CD4-positive, alpha-beta T cell treated with Interleukin-17A for 4 hours (primary cell): ENCODE results near the gene SENP3.
A peak's percentile ranks its signal among the peaks of the same experiment; 100 is the strongest.
"Not testable (repeated sequence)": the region's sequence is repeated elsewhere in the genome, so short reads cannot be mapped to it uniquely, and the experiment has no call there.

ENCODE experiments used
- DNase-seq: peaks from one replicate; pipeline ENCODE4 v3.0.0-alpha.2; 2020; ENCODE audit warnings: mixed read lengths

The SENP3 gene

DNA sequence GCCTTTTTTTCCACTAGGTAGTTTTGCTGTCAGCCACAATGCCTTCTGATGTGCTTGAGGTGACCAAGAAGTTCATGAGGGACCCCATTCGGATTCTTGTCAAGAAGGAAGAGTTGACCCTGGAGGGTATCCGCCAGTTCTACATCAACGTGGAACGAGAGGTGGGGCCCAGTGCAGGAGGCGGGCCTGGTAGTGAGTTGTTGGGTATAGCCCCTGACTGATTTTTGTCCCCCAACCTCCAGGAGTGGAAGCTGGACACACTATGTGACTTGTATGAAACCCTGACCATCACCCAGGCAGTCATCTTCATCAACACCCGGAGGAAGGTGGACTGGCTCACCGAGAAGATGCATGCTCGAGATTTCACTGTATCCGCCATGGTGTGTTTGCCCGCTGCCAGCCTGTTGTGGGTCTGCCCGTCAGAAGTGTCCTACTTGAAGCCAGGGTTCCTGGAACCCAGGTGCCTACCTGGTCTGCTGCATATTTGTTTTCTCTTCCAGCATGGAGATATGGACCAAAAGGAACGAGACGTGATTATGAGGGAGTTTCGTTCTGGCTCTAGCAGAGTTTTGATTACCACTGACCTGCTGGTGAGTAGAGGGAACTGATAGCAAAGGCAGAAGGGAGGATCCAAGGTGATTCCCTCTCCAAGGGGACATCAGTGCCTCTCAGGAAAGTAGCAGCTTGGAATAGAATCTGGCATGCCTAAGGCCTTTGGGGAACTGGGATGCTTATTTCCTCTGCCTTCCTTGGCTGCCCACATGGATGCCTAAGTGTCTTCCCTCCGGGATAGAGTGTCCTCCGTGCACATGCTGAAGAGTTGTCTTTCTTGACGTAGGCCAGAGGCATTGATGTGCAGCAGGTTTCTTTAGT, 15.8 kb downstream of the SENP3 start:
- DNase-seq = no peak

DNA sequence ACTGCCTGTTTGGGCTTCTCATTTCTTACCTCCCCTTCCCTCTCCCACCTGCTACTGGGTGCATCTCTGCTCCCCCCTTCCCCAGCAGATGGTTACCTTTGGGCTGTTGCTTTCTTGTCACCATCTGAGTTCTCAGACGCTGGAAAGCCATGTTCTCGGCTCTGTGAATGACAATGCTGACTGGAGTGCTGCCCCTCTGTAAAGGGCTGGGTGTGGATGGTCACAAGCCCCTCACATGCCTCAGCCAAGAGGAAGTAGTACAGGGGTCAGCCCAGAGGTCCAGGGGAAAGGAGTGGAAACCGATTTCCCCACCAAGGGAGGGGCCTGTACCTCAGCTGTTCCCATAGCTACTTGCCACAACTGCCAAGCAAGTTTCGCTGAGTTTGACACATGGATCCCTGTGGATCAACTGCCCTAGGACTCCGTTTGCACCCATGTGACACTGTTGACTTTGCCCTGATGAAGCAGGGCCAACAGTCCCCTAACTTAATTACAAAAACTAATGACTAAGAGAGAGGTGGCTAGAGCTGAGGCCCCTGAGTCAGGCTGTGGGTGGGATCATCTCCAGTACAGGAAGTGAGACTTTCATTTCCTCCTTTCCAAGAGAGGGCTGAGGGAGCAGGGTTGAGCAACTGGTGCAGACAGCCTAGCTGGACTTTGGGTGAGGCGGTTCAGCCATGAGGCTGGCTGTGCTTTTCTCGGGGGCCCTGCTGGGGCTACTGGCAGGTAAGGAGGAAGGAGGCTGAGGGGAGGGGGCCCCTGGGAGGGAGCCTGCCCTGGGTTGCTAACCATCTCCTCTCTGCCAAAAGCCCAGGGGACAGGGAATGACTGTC, 17.5 kb downstream of the SENP3 start, which contains the start of gene CD68:
CD68 (plus strand) TSS at position 638 of the 833 bp plus-strand sequence; CDS start at position 678, 40 bp downstream.
- peak; percentile 68 for DNase-seq

DNA sequence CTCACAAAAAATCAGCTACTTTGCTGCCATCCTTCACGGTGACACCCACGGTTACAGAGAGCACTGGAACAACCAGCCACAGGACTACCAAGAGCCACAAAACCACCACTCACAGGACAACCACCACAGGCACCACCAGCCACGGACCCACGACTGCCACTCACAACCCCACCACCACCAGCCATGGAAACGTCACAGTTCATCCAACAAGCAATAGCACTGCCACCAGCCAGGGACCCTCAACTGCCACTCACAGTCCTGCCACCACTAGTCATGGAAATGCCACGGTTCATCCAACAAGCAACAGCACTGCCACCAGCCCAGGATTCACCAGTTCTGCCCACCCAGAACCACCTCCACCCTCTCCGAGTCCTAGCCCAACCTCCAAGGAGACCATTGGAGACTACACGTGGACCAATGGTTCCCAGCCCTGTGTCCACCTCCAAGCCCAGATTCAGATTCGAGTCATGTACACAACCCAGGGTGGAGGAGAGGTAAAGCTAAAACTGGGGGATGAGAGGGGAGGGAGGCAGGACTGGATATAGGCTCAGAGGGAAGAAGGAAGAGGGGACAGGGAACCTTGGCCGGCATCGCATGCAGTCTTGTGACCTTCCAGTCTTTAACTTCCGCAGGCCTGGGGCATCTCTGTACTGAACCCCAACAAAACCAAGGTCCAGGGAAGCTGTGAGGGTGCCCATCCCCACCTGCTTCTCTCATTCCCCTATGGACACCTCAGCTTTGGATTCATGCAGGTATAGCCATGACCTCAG, 18.3 kb downstream of the SENP3 start:
- DNase-seq = no peak

DNA sequence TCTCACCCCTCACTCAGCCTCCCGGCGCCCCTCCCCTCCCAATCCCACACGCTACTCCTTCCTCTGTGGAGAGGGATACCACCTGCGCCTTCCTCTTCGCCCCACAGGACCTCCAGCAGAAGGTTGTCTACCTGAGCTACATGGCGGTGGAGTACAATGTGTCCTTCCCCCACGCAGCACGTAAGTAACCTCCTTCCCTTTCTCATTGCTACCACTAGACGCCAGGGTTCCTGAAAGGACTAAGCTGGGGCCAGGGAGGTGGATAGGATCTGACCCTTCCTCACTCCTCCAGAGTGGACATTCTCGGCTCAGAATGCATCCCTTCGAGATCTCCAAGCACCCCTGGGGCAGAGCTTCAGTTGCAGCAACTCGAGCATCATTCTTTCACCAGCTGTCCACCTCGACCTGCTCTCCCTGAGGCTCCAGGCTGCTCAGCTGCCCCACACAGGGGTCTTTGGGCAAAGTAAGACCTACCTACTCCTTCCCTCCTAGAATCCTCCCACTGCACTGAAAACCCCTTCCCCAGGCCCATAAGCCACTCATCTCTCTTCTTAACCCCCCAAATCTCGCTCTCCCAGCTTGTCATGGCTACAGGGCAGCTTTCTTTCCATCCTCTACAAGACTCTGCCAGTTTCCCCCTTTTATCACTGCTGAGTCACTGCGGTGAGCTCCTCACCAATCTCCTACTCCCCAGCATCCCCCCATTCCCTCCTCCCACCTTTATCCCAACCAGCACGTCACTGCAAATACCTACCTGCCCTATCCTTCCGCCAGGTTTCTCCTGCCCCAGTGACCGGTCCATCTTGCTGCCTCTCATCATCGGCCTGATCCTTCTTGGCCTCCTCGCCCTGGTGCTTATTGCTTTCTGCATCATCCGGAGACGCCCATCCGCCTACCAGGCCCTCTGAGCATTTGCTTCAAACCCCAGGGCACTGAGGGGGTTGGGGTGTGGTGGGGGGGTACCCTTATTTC, 19.2 kb downstream of the SENP3 start:
- no peak for DNase-seq

DNA sequence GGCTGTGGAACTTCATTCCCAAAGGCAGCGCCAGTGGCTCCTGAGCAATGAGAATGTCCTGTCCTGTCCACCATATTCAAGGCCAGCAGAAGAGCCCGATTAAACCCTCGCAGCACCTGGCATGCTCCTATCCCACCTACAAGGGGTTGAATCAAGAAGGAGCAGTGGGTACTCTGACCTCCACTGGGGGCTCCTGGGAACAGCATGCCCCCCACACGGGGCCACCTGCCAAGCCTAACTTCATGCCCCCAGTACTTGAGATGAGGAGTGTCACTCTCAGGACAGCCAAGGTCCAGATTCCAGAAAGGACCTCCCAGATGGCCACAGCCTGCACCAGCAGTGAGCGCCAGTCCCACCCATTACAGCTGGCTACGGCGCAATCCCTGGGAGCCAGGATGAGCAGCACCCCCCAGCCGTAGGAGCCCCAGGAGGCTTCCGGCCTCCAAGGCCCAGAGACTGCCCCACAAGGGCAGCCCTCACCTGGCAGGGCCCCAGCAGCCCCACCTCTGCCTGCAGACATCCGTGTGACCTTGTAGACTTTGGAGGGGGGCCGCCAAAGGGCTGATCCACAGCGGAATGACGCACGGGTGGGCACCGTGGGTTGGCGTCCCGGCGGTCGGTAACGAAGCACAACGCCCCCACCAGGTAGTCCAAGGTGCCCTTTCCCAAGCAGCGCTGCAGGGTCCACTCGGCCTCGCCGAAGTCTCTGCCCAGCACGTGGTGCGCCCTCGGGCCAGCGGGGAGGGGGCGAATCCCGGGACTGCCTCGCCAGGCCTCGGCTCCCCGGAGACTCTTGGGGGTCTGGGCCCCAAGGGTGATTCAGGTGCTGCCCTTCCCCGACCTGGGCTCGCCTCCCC, 20.9 kb downstream of the SENP3 start:
- DNase-seq = no peak

DNA sequence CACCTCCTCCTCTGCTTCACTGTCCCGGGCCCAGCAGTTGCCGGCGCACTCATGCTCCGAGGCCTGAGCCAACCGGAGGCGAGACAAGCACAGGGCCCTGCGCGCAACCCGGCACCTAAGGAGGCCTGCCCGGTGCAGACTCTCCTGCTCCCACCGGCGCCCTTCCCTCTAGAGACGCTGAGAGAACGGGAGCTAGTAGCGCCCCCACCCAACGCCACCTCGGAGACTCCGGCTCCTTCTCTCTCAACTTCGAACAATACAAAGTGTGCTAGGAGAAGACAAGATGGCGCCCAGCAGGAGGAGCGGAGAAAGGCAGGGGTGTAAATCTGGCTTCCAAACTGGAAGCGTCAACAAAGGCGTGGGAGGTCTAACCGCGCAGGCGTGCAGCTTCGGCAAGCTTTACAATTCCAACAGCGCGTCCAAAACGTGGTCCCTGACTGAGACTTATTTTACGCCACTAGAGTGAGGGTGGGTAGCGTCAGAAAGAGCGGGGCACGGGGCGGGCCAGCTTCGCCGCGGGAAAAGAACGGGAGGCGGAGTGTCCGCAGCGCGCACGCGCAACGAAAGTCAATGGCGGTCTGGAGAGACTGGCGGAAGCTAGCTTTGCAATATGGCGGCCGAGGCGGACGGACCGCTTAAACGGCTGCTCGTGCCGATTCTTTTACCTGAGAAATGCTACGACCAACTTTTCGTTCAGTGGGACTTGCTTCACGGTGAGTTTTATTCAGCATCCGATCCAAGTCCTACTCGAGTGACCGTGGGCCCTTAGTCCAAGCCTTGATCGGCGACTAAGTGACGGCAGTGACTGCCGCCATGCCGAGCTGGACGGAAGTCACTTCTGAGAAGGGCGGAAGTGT, 21.8 kb downstream of the SENP3 start, which contains the start of gene MPDU1:
MPDU1 (plus strand) TSS at position 600 of the 857 bp plus-strand sequence; CDS start at position 611, 11 bp downstream.
- peak; percentile 96 for DNase-seq

DNA sequence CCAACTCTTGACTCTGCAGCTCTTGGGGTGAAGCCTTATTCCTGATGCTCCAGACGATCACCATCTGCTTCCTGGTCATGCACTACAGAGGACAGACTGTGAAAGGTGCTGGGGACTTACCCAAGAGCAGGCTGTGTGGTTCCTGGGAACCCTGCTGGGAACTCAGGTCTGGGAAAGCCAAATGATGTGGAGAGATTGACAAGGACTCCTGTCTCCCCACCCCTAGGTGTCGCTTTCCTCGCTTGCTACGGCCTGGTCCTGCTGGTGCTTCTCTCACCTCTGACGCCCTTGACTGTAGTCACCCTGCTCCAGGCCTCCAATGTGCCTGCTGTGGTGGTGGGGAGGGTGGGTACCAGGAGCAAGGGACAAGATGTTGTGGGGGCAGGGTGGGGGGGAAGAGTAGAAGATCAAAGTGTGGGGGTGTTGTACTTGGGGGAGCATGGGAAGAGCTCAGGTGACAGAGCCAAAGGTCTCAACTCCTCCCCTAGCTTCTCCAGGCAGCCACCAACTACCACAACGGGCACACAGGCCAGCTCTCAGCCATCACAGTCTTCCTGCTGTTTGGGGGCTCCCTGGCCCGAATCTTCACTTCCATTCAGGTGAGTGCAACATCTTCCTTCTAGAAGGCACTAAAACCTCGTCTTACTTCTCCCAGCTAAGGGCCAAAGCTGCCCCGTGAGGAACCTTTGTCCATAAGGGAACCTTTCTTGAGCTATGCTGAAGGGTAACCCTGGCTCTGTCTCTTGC, 25.1 kb downstream of the SENP3 start:
- no peak for DNase-seq

DNA sequence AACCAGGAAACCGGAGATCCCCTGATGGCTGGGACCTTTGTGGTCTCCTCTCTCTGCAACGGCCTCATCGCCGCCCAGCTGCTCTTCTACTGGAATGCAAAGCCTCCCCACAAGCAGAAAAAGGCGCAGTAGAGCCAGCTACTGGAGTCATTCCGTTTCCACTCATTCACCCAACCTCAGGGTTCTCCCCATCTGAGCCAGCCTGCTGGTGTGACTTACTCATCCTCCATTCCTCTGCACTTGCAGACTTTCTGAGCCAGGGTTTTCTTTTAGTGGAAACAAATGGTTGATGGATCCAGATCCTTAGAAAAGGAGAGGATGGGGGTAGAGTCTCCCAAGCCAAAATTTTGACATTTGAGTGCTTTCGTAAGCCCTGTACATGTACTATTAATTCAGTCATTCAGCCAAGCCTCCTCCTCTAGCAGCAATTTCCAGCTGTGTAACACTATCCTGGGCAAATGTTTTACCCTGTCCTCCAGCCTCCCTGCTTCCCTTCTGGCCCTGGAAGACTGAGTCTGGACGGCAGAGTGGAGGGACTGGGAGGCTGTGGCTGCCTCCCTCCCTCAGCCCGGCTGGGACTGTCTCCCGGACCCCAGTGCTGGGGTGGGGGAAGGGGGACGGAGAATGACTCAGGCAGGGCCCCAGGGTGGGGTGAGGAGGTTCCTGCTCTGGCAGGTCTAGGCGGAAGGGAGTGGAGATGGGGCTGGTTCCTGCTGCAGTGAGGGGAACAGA, 25.9 kb downstream of the SENP3 start:
- no peak for DNase-seq

DNA sequence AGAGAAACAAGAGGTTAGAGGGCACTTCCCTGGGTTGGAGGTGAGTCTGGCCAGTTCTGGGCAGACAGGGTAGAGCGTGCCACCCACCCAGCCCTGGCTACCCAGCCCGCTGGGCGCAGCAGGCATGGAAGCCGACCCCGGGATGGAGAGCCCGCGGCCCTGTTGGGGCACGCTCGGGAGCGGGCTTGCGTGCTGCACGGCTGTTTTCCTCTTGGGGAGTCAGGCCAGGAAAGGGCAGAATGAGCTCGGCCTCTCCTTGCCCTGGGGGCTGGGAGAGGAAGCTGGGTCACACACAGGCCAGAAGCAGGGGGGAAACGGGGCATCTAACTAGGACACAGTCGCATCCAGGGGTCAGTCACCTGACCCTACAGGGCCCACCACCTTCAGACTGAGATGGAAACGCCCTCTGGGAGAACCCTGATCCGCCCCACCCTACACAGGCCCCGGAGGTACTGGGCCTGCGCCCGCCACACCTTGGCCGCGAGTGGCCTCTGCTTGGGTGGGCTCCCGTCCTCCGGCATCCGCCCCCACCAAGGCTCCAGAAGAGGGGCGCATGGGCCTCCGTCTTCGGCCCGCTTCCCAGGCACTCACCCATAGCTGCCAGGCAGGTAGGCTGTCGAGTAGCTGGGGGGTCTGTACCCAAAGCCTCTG, 27.0 kb downstream of the SENP3 start:
- no peak for DNase-seq

DNA sequence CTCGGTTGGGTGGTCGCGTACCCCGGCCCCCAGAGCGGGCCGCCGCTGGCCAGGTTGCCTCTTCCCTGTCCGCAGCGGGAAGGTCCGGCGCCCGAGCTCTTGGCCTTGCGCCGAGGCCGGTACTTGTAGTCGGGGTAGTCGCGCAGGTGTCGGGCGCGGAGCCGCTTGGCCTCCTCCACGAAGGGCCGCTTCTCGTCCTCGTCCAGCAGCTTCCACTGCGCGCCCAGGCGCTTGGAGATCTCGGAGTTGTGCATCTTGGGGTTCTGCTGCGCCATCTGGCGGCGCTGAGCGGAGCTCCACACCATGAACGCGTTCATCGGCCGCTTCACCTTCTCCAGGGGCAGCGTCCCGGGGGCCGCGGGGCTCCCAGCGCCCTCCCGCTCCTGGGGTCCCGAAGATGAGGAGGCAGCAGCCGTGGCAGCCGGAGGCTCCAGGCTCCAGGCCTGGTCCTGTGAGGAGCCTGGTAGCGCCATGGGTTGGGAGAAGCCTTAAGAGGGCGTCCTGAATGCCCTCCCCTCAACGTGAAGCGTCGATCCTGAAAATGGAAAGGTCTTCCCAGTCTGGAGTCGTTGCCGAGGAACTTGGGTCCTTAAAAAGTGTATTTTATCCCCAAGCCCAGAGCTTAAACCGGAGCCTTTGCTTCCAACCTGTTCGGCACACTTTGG, 27.6 kb downstream of the SENP3 start:
- DNase-seq = peak; percentile 79

DNA sequence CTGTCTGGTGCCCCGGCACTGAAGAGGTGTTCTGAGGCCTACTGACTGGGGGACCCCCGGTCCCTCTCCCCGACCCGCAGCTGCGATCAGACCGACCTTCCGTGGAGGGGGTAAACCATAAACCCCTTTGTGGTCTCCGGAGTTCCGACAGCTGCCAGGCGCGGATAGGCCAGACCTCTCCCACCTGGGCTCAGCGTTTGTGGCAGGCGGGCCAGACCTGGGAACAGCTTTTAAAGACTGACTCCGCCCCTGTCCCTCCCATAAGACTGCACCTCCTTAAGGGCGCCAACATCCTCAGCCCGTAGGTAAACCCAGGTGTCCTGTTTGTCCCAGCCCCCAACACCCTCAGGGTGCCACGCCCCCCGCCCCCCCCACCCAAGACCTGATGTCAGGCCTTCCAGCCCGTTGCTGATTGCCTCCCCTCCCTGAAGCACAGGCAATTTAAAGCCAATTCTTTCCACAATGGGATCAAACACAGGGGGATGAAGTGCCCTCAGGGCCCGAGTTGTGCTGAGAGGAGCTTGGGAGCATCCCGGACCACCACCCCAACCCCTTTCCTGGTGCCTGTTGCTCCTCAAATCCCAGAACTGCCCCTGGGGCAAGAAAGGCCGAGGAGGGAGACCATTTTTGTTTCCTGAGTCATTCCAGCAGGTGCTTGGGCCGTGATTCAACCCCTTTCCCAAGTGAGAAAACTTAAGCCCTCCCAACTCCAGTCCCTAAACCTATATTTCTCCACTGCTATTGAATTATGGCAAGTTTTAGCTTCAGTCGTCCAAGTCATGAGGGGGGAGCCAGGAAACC, 28.4 kb downstream of the SENP3 start, which contains the start of gene SOX15:
SOX15 (minus strand) TSS at position 204 of the 801 bp plus-strand sequence. CDS start 418 bp downstream, outside the sequence.
- no peak for DNase-seq

DNA sequence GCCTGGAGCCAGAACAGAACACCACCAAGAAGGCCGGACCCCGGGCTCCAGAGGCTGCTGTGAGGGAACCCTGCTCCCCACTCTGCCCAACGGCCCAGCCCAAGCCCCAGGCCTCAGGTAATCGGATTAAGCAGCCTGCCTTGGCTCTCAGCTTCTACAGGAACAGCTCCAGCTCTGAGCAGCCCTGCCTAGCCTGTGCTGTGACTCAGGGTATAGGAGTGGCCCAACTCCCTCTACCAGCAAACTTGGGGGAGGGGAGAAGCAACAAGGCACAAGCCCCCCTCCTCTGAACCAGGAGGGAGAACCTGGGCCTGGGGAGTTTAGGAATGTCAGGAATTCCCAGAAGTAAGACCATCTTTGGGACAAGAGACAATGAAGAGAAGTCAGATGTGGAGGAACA, 29.0 kb downstream of the SENP3 start:
- no peak for DNase-seq

DNA sequence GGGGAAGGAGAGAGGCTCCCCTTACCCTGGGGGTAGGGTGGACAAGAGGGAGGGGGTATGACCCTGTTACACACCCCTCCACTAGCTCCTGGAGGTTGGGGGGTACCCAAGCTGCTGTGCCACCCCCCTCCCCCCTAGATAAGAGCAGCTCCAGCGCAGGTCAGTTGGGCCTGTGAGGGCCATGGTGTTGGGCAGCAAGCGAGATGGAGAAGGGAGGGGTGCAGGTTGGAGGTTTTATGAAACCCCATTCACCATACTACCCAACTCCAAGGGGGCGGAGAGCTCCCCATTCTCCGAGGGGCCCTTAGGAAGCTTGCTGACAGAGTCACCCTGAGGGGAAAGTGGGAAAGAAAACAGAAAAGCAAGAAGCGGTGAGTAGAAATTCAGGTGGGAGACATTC, 29.9 kb downstream of the SENP3 start:
- DNase-seq = no peak

DNA sequence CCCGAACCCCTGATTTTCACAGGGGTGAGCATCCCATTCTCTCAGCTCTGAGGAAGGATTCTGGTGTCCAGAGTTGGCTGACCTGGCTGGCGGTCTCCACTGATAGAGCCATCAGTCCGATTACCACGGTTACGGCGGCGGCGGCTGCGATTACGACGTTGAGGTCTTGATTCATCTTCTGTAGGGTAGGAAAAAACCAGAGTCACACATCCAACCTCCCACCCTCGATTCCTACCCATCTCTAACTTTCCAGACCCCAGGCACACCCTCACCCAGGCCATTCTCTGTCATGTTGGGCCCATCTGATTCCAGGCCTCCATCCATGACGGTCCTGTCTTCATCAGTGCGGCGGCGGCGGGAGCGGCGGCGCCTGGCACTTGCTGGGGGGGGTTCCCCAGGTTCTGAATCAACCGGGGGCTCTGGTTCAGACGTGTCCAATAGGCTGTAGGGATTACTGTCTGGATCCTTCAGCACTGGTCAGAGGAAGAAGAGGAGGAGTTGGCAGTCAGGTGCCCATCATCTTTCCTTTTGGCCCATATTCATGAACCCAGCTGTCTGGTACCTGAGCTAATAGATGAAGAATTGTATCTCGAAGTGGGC, 30.8 kb downstream of the SENP3 start:
- DNase-seq = no peak

DNA sequence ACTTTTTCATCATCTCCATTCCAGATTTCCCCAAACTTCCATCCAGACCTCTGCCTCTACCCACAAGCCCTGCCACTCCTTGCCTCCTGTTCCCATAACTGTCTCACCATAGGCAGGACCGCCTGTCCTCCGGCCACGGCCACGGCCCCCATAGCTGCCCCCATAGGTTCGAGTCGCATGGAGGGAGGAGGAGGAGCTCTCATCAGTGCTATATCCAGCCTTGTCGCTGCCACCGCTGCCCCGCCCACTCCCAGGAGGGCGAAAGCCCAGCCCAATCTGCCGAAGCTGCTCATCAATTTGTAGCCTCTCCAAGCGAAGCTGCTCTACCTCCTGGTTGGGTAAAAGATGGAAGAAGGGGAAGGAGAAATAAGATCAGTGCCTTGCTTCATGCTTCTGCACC, 31.6 kb downstream of the SENP3 start:
- DNase-seq = no peak

DNA sequence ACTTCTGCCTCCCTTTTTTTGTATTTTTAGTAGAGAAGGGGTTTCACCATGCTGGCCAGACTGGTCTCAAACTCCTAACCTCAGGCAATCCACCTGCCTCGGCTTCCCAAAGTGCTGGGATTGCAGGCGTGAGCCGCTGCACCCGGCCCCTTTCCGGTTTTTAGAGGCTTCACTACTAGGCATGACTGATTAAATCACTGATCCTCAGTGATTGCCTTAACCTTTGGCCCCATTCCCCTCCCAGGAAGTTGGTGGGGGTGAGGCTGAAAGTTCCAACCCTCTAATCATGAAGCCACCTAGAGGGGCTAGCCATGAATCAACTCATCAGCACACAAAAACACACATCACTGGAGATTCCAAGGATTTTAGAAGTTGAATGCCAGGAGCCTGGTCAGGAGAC, 35.8 kb downstream of the SENP3 start:
- DNase-seq = not testable (repeated sequence)
